Liver (tissue), 9 donors: Measurements from ENCODE around the gene DNAL4. TPM values are rescaled to one million over a fixed set of nuclear protein-coding genes. Genes with fewer than 3 reads are reported as not detected.

Experiments used
- DNase-seq: peaks from one replicate; pipeline ENCODE4 v3.0.0-alpha.2; 2017; ENCODE audit warnings: low spot score
- H3K27ac ChIP-seq, 2 donors: one replicate each; pipeline ENCODE4 v1.7.0; 2013; ENCODE audit warnings: inconsistent platforms in 2 of 2, low read length in 2 of 2, control low read depth in 1 of 2, low read depth in 1 of 2, mild to moderate bottlenecking in 1 of 2
- H3K27me3 ChIP-seq, 4 donors: one replicate each; pipeline versions ENCODE4 v1.6.1 to v1.7.0; 2013; ENCODE audit warnings: low read length in 3 of 4, inconsistent platforms in 1 of 4, mild to moderate bottlenecking in 1 of 4, moderate library complexity in 1 of 4; ENCODE audit not compliant: control insufficient read depth in 4 of 4, insufficient read depth in 4 of 4
- H3K36me3 ChIP-seq, 4 donors: one replicate each; pipeline versions ENCODE4 v1.6.1 to v1.7.0; 2013; ENCODE audit warnings: low read length in 3 of 4, mild to moderate bottlenecking in 3 of 4, low read depth in 1 of 4, moderate library complexity in 1 of 4; ENCODE audit not compliant: control insufficient read depth in 4 of 4, insufficient read depth in 3 of 4
- H3K4me1 ChIP-seq, 4 donors: one replicate each; pipeline versions ENCODE4 v1.6.1 to v1.7.0; 2013; ENCODE audit warnings: low read length in 3 of 4, mild to moderate bottlenecking in 3 of 4, moderate library complexity in 1 of 4; ENCODE audit not compliant: control insufficient read depth in 4 of 4, insufficient read depth in 4 of 4
- H3K4me3 ChIP-seq, 3 donors: one replicate each; pipeline versions ENCODE4 v1.6.1 to v1.7.0; 2013; ENCODE audit warnings: low read length in 3 of 3, control low read depth in 1 of 3, low read depth in 1 of 3, mild to moderate bottlenecking in 1 of 3
- H3K9ac ChIP-seq, 2 donors: one replicate each; pipeline ENCODE4 v1.7.0; 2013; ENCODE audit warnings: low read length in 2 of 2, mild to moderate bottlenecking in 2 of 2, moderate library complexity in 2 of 2, control low read depth in 1 of 2, low read depth in 1 of 2
- H3K9me3 ChIP-seq, 4 donors: one replicate each; pipeline versions ENCODE4 v1.6.1 to v1.7.0; 2013; ENCODE audit warnings: low read length in 3 of 4; ENCODE audit not compliant: control insufficient read depth in 4 of 4
- EGR1 ChIP-seq, 2 donors: IDR thresholded peaks; 2 replicates each; pipeline ENCODE4 v1.6.1; 2016 to 2018; ENCODE audit warnings: antibody characterized with exemption in 2 of 2, low read depth in 2 of 2
- FOXA1 ChIP-seq: IDR thresholded peaks from 2 replicates; pipeline ENCODE4 v1.6.1; 2016; ENCODE audit warnings: antibody characterized with exemption
- FOXA2 ChIP-seq: IDR thresholded peaks from 2 replicates; pipeline ENCODE4 v1.6.1; 2016; ENCODE audit warnings: antibody characterized with exemption
- GABPA ChIP-seq, 2 donors: IDR thresholded peaks in 1 of 2; conservative IDR thresholded peaks in 1 of 2; 2 replicates each; pipeline ENCODE4 v1.6.1; 2016; ENCODE audit warnings: antibody characterized with exemption in 2 of 2, mild to moderate bottlenecking in 1 of 2, moderate library complexity in 1 of 2
- HNF4A ChIP-seq, 2 donors: conservative IDR thresholded peaks; 2 replicates each; pipeline ENCODE4 v1.6.1; 2016; ENCODE audit warnings: antibody characterized with exemption in 2 of 2, mild to moderate bottlenecking in 2 of 2
- HNF4G ChIP-seq: IDR thresholded peaks from 2 replicates; pipeline ENCODE4 v1.6.1; 2016; ENCODE audit warnings: antibody characterized with exemption
- JUND ChIP-seq, 2 donors: IDR thresholded peaks; 2 replicates each; pipeline ENCODE4 v1.6.1; 2016; ENCODE audit warnings: antibody characterized with exemption in 2 of 2
- NR2F2 ChIP-seq: IDR thresholded peaks from 2 replicates; pipeline ENCODE4 v1.6.1; 2016; ENCODE audit warnings: antibody characterized with exemption
- RAD21 ChIP-seq, 2 donors: IDR thresholded peaks; 2 replicates each; pipeline ENCODE4 v1.6.1; 2016; ENCODE audit warnings: antibody characterized with exemption in 2 of 2, mild to moderate bottlenecking in 2 of 2
- RXRA ChIP-seq, 2 donors: IDR thresholded peaks; 2 replicates each; pipeline ENCODE4 v1.6.1; 2017 to 2018; ENCODE audit warnings: antibody characterized with exemption in 2 of 2, mild to moderate bottlenecking in 1 of 2
- SP1 ChIP-seq: IDR thresholded peaks from 2 replicates; pipeline ENCODE4 v1.6.1; 2018; ENCODE audit warnings: antibody characterized with exemption, mild to moderate bottlenecking
- TAF1 ChIP-seq: conservative IDR thresholded peaks from 2 replicates; pipeline ENCODE4 v1.6.1; 2016; ENCODE audit warnings: antibody characterized with exemption, mild to moderate bottlenecking
- YY1 ChIP-seq: IDR thresholded peaks from 2 replicates; pipeline ENCODE4 v1.6.1; 2016; ENCODE audit warnings: antibody characterized with exemption, mild to moderate bottlenecking
- WGBS: extraction: QIAGEN DNeasy Blood & Tissue Kit; methylation state at CpG from one replicate; pipeline ENCODE4 v1.1.7; 2013; 5-methylcytosine and 5-hydroxymethylcytosine counted together
- polyA plus RNA-seq, 2 donors: library from polyadenylated mRNA; stranded (reverse) in 1 of 2; unstranded in 1 of 2; fragments of 200-250 nt in 1 of 2; fragments of >200 nt in 1 of 2; fragmentation: Nextera tagmentation in 1 of 2; extraction: Ambion mirVana in 1 of 2; gene quantifications; one replicate each; pipeline versions ENCODE4 v1.2.1 to v1.2.3, GENCODE V29; 2013 to 2015
- total RNA-seq, 2 donors: library from RNA; depleted of rRNA; stranded (reverse); fragments of >200 nt; gene quantifications; one replicate each; pipeline ENCODE4 v1.2.3, GENCODE V29; 2014
- TF ChIP-seq, protein P1 (sequence below): fragments of 150-350 bp; IDR thresholded peaks from 2 replicates; pipeline ENCODE4 v1.5.1; 2017; ENCODE audit warnings: improper control_type of control experiment, low read depth, low read length; ENCODE audit not compliant: missing input control
- TF ChIP-seq, protein P2 (sequence below): IDR thresholded peaks from 2 replicates; pipeline ENCODE4 v1.6.1; 2016; ENCODE audit warnings: antibody characterized with exemption, mild to moderate bottlenecking
- TF ChIP-seq, protein P3 (sequence below): IDR thresholded peaks from 2 replicates; pipeline ENCODE4 v1.6.1; 2016; ENCODE audit warnings: antibody characterized with exemption
- TF ChIP-seq, protein P4 (sequence below): IDR thresholded peaks from 2 replicates; pipeline ENCODE4 v1.6.1; 2016; ENCODE audit warnings: antibody characterized with exemption
- TF ChIP-seq, protein P5 (sequence below): IDR thresholded peaks from 2 replicates; pipeline ENCODE4 v1.6.1; 2016; ENCODE audit warnings: antibody characterized with exemption
- donor health status: healthy.
- donor health status: healthy.
- donor health status: healthy.
- donor health status: healthy.
- donor health status: healthy.

Gene DNAL4
- total and polyA plus RNA-seq, 4 donors: 4.0 to 5.6 (median 4.9) TPM

DNA sequence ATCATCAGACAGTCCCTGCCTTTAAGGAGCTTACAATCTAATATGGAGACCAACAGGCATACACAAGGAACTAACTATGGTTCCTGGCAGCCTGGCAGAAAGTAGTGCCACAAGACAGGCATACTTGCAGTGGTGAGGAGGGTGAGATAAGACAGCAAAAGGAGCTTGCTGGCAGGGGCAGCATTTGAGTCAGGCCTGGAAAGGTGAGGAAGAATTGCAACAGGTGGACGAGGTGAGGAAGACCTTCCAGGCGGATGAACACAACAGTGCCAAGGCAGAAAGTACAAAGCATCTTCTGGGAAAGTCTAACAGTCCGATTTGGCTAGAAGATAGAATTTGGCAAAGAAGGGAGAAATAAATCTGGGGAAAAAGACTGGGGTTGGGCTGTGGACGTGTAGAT is 4.3 kb downstream of the DNAL4 start:
- Histone ChIP-seq H3K27ac (no peak overlapping the region), H3K9ac (no peak overlapping the region), H3K27me3 (no peaks in the 10 kb centered on the region), H3K4me1 (peaks cover 2 to 11% (median 7%) of the 10 kb centered on the region in 4 donors), H3K9me3 (no peaks in the 10 kb centered on the region), H3K36me3 (peaks cover 0 to 8% (median 3%) of the 10 kb centered on the region in 4 donors), H3K4me3 (no peak overlapping the region)
- TF ChIP-seq, protein P1, sequence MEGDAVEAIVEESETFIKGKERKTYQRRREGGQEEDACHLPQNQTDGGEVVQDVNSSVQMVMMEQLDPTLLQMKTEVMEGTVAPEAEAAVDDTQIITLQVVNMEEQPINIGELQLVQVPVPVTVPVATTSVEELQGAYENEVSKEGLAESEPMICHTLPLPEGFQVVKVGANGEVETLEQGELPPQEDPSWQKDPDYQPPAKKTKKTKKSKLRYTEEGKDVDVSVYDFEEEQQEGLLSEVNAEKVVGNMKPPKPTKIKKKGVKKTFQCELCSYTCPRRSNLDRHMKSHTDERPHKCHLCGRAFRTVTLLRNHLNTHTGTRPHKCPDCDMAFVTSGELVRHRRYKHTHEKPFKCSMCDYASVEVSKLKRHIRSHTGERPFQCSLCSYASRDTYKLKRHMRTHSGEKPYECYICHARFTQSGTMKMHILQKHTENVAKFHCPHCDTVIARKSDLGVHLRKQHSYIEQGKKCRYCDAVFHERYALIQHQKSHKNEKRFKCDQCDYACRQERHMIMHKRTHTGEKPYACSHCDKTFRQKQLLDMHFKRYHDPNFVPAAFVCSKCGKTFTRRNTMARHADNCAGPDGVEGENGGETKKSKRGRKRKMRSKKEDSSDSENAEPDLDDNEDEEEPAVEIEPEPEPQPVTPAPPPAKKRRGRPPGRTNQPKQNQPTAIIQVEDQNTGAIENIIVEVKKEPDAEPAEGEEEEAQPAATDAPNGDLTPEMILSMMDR: no peak
- TF ChIP-seq, protein P2, sequence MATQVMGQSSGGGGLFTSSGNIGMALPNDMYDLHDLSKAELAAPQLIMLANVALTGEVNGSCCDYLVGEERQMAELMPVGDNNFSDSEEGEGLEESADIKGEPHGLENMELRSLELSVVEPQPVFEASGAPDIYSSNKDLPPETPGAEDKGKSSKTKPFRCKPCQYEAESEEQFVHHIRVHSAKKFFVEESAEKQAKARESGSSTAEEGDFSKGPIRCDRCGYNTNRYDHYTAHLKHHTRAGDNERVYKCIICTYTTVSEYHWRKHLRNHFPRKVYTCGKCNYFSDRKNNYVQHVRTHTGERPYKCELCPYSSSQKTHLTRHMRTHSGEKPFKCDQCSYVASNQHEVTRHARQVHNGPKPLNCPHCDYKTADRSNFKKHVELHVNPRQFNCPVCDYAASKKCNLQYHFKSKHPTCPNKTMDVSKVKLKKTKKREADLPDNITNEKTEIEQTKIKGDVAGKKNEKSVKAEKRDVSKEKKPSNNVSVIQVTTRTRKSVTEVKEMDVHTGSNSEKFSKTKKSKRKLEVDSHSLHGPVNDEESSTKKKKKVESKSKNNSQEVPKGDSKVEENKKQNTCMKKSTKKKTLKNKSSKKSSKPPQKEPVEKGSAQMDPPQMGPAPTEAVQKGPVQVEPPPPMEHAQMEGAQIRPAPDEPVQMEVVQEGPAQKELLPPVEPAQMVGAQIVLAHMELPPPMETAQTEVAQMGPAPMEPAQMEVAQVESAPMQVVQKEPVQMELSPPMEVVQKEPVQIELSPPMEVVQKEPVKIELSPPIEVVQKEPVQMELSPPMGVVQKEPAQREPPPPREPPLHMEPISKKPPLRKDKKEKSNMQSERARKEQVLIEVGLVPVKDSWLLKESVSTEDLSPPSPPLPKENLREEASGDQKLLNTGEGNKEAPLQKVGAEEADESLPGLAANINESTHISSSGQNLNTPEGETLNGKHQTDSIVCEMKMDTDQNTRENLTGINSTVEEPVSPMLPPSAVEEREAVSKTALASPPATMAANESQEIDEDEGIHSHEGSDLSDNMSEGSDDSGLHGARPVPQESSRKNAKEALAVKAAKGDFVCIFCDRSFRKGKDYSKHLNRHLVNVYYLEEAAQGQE: no peak
- TF ChIP-seq FOXA2: no peak
- TF ChIP-seq, protein P3, sequence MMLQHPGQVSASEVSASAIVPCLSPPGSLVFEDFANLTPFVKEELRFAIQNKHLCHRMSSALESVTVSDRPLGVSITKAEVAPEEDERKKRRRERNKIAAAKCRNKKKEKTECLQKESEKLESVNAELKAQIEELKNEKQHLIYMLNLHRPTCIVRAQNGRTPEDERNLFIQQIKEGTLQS: no peak
- no peak for TF ChIP-seq SP1
- WGBS: 94% methylated on average over 4 of the region's 4 CpGs
- DNase-seq: no peak

DNA sequence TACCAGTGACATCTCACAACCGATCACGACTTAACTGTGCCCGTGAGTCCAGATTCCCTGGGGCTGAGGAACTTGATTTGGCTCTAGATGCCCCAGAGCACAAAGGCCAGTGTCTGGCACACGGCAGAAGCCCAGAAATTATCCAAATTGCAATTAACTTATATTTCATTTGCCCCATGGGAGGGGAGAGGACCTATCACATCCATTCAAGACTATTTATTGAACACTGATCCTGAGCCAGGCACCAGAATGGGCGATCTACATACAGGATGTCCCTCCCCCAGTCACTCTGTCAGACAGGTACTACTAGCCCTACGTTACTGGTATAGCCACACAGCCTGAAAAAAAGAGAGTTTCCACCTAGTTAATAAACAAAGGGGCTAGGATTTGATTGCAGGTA is 5.1 kb downstream of the DNAL4 start:
- peak overlapping the region; percentile 23 to 26 for H3K27ac ChIP-seq
- no peak overlapping the region for H3K9ac ChIP-seq
- H3K4me1 ChIP-seq: peaks cover 0 to 7% (median 5%) of the 10 kb centered on the region in 4 donors

More for the DNA sequence above, 5.1 kb downstream of the DNAL4 start:
- Histone ChIP-seq H3K27me3 (no peaks in the 10 kb centered on the region), H3K9me3 (no peaks in the 10 kb centered on the region), H3K4me3 (no peak overlapping the region), H3K36me3 (peaks cover 0 to 8% (median 3%) of the 10 kb centered on the region in 4 donors)
- WGBS: 79% methylated on average over 6 of the region's 6 CpGs
- TF ChIP-seq TAF1: no peak
- no peak for TF ChIP-seq SP1
- TF ChIP-seq YY1: no peak
- TF ChIP-seq, protein P2: no peak
- TF ChIP-seq HNF4G: no peak
- no peak for TF ChIP-seq HNF4A (conservative IDR thresholded peaks at IDR 0.05)
- TF ChIP-seq, protein P1: no peak
- TF ChIP-seq GABPA (IDR thresholded peaks at IDR 0.05 in 1 of 2, conservative IDR thresholded peaks at IDR 0.05 in 1 of 2): no peak
- no peak for TF ChIP-seq FOXA1
- TF ChIP-seq EGR1 (IDR thresholded peaks at IDR 0.05; ENCODE audit: low read depth in 2 of 2): no peak
- no peak for TF ChIP-seq RXRA (IDR thresholded peaks at IDR 0.05)
- TF ChIP-seq, protein P3: no peak
- TF ChIP-seq NR2F2: no peak
- TF ChIP-seq, protein P4, sequence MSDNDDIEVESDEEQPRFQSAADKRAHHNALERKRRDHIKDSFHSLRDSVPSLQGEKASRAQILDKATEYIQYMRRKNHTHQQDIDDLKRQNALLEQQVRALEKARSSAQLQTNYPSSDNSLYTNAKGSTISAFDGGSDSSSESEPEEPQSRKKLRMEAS: no peak
- no peak for TF ChIP-seq RAD21 (IDR thresholded peaks at IDR 0.05)
- TF ChIP-seq, protein P5, sequence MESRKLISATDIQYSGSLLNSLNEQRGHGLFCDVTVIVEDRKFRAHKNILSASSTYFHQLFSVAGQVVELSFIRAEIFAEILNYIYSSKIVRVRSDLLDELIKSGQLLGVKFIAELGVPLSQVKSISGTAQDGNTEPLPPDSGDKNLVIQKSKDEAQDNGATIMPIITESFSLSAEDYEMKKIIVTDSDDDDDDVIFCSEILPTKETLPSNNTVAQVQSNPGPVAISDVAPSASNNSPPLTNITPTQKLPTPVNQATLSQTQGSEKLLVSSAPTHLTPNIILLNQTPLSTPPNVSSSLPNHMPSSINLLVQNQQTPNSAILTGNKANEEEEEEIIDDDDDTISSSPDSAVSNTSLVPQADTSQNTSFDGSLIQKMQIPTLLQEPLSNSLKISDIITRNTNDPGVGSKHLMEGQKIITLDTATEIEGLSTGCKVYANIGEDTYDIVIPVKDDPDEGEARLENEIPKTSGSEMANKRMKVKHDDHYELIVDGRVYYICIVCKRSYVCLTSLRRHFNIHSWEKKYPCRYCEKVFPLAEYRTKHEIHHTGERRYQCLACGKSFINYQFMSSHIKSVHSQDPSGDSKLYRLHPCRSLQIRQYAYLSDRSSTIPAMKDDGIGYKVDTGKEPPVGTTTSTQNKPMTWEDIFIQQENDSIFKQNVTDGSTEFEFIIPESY: no peak
- no peak for TF ChIP-seq JUND (IDR thresholded peaks at IDR 0.05)
- no peak for TF ChIP-seq FOXA2
- no peak for DNase-seq
